GM21515 (cell line): ENCODE data around the gene SARM1.

ENCODE experiments used
- ATAC-seq: cut with Tn5 transposase; IDR thresholded peaks from one replicate; pipeline ENCODE4 v1.9.1; 2021; ENCODE audit not compliant: unreplicated experiment

Gene SARM1

GRCh38 chr17:28392491-28392890 is 21.0 kb downstream of the SARM1 start:
- ATAC-seq = no peak

- no peak for ATAC-seq
Measured at GRCh38 chr17:28394337-28395116, 23.0 kb downstream of the SARM1 start.

GRCh38 chr17:28395426-28395825 is 23.9 kb downstream of the SARM1 start:
- no peak for ATAC-seq

GRCh38 chr17:28395968-28396367 is 24.5 kb downstream of the SARM1 start:
- ATAC-seq = no peak

- no peak for ATAC-seq
Measured at GRCh38 chr17:28396635-28397239, 25.2 kb downstream of the SARM1 start.

- no peak for ATAC-seq
Measured at GRCh38 chr17:28397275-28397674, 25.8 kb downstream of the SARM1 start.

GRCh38 chr17:28397687-28398279 is 26.3 kb downstream of the SARM1 start:
- no peak for ATAC-seq

- no peak for ATAC-seq
Measured at GRCh38 chr17:28398280-28398981, 26.9 kb downstream of the SARM1 start.

GRCh38 chr17:28399808-28400207 is 28.3 kb downstream of the SARM1 start:
- no peak for ATAC-seq

- ATAC-seq = no peak
Measured at GRCh38 chr17:28402224-28402630, 30.7 kb downstream of the SARM1 start.

GRCh38 chr17:28402844-28403243 is 31.4 kb downstream of the SARM1 start:
- ATAC-seq = no peak

GRCh38 chr17:28404007-28404406 is 32.5 kb downstream of the SARM1 start:
- ATAC-seq = no peak

GRCh38 chr17:28404461-28404811 is 32.9 kb downstream of the SARM1 start:
- no peak for ATAC-seq

GRCh38 chr17:28404812-28405570 is 33.5 kb downstream of the SARM1 start:
- ATAC-seq = no peak

GRCh38 chr17:28405632-28406472 is 34.4 kb downstream of the SARM1 start, which contains the start of gene SLC46A1:
SLC46A1 (minus strand) TSS chr17:28406212; CDS start chr17:28406114, 98 bp downstream.
- ATAC-seq = peak; percentile 67

GRCh38 chr17:28406473-28406814 is 35.0 kb downstream of the SARM1 start:
- ATAC-seq = no peak

- no peak for ATAC-seq
Measured at GRCh38 chr17:28407130-28407973, 35.9 kb downstream of the SARM1 start.

- no peak for ATAC-seq
Measured at GRCh38 chr17:28407974-28408306, 36.4 kb downstream of the SARM1 start.

- no peak for ATAC-seq
Measured at GRCh38 chr17:28412099-28412498, 40.6 kb downstream of the SARM1 start.
